Activated naive CD4-positive, alpha-beta T cell treated with anti-CD3 and anti-CD28 coated beads, Interleukin-2, amount 50 U/mL, for 16 hours (primary cell): ENCODE results near the gene GNAT3.

Experiments
- DNase-seq: peaks from one replicate; pipeline ENCODE4 v3.0.0-alpha.2; 2020

The GNAT3 gene

DNA sequence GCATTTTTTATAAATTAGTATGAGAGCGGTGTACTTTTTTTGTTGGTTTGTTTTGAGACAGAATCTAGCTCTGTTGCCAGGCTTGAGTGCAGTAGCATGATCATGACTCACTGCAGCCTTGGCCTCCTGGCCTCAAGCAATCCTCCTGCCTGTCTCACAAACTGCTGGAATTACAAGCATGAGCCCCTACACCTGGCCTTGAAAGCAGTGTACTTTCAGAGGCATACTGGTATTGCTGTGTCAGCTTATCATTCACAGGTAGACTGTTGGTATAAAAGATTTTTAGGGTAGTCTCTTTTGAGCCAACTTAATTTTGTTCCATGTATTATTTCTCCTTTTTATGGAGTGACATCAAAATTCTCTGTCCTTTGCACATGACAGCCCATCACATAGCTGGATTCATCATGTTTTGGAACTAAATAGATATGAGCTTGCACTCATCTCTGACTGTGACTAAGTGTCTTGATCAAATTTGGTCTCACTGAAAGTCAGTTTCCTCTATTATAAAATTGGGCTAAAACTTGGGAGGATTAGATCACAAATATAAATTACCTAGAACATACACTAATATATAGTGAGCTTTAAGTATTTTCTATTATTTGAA is 12.4 kb downstream of the GNAT3 start:
- DNase-seq: no peak

- no peak for DNase-seq
These were observed 13.1 kb downstream of the GNAT3 start for GRCh38 chr7:80498481-80499349.

- DNase-seq: no peak
These were observed 15.3 kb downstream of the GNAT3 start for GRCh38 chr7:80496586-80496985.

DNA sequence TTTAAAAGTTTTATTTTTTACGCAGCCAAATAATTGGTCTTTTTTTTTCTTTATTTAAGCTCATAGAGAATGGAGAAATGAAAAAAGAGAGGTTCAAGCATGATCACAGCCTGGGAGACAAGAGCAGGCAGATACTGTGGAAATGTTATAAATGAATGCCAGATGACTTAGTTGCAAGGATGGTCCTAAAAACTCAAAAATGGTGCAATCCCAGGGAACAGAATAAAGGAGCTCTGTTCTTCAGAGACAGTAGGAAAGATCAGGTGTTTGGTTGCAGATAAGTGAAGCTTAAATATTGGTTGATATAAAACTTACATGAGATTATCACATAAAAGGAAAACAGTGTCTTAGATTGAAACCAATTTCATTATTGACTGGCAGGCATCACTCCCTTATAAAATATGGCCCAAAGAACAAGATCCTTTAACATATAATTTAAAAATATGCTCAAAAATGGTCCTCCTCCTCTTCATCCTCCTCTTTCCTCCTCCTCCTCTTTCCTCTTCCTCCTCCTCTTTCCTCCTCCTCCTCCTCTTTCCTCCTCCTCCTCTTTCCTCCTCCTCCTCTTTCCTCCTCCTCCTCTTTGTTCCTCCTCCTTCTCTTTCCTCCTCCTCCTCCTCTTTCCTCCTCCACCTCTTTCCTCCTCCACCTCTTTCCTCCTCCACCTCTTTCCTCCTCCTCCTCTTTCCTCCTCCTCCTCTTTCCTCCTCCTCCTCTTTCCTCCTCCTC is 18.6 kb downstream of the GNAT3 start:
- DNase-seq: no peak

GRCh38 chr7:80491462-80491861 is 20.4 kb downstream of the GNAT3 start:
- DNase-seq: no peak

DNA sequence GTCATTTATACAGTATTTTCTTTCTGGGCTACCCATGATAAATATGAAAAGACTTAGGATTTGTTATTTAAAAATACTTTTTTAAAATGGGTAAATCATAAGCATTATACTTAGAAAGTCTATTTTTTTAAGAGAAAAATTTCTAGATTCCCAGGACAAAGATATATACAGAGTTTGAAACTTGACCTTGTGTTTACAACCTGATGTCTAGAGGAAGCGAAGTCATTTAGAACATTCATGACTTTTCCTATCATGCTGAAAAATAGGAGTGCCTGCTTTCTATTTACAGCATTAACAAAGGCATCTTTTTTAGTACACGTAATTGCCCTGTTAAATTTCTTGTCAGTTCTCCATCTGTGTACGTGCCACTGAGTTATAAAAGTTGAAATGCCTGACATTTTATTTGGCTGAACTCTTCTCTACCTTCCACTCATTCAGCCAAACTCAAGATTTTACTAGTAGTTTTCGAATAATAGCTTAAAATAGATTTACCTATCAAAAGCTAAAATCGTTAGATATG is 23.0 kb downstream of the GNAT3 start:
- no peak for DNase-seq

DNA sequence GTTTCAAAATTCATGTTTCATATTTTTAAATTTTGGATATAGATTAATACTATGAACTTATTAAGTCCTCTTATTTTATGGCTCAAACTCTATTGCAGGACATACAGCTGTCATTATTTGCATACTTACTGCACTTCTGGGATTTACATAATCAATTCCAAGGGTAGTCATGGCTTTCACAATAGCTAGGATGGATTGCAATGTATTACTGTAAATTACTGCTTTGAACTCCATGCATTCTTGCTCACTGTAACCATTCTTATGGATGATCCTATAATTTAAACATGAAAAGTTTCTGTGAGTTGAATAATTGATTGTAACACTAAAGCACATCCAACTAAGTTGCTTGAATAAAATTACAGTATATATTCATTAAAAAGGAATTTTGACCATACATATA is 23.5 kb downstream of the GNAT3 start:
- DNase-seq: no peak

DNA sequence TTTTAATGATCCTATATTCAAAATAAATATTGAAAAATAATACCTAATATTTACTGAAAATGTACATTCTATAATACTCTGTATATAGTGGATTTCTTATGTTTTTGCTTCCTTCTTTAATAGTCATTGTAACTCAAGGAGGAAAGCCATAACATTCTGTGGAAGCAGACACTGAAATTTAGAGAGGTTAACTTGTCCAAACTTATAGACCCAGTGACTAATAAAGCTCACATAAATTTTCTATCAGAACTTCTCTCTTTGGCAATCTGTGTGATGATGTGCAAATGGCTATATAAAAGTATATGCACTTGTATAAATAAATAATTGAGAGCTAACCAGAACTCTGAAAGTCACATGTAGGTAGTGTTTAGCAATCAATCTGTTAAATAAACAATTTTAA is 26.1 kb downstream of the GNAT3 start:
- DNase-seq: no peak

DNA sequence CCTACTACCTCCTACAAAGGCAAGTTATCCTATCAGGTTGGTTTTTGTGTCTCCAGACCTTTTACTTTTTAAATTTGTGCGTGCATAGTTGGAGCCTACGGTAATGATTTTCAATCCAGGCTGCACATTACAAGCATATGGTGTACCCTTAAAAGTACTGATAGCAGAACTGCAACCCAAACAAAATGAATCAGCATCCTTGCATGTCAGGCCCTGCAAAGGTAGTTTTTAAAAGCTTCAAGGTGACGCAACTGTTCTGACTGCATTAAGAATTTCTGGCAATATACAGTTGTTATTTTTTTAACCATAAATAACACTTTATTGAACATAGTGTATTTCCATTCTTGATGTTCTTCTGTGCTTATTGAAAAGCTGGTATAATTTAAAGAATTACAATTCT is 28.9 kb downstream of the GNAT3 start:
- no peak for DNase-seq

GRCh38 chr7:80481196-80481884 is 30.5 kb downstream of the GNAT3 start:
- DNase-seq: no peak

DNA sequence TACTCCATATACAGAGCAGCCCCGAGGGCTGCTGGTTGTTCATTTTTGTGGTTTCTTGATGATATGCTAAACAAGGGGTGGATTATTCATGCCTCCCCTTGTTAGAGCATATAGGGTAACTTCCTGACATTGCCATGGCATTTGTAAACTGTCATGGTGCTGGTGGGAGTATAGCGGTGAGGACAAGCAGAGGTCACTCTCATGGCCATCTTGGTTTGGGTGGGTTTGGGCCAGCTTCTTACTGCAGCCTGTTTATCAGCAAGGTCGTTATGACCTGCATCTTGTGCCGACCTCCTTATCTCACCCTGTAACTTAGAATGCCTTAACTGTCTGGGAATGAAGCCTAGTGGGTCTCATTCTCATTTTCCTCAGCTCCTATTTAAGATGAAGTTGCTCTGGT is 31.3 kb downstream of the GNAT3 start:
- no peak for DNase-seq

GRCh38 chr7:80478683-80479082 is 33.2 kb downstream of the GNAT3 start:
- DNase-seq: no peak

- no peak for DNase-seq
These were observed 35.8 kb downstream of the GNAT3 start for GRCh38 chr7:80476035-80476434.

- no peak for DNase-seq
These were observed 36.5 kb downstream of the GNAT3 start for GRCh38 chr7:80475383-80475782.

DNA sequence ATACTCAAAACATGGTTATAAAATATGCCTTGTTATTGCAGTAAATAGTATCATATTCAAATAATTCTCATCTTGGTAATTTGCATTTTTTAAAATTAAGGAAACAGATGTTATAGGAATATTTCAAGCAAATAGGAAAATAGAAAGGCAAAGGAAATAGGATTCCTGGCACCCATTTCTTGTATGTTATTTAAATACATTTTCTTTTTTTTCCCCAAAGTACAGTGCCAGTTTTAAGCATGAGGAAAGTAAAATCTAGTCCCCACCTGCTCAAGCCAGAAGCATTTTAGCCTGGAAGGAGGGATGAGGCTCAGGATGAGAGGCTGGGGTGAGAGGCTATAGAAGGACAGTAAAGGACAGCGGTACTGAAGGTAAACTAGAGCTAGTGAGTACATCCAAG is 38.1 kb downstream of the GNAT3 start:
- no peak for DNase-seq

DNA sequence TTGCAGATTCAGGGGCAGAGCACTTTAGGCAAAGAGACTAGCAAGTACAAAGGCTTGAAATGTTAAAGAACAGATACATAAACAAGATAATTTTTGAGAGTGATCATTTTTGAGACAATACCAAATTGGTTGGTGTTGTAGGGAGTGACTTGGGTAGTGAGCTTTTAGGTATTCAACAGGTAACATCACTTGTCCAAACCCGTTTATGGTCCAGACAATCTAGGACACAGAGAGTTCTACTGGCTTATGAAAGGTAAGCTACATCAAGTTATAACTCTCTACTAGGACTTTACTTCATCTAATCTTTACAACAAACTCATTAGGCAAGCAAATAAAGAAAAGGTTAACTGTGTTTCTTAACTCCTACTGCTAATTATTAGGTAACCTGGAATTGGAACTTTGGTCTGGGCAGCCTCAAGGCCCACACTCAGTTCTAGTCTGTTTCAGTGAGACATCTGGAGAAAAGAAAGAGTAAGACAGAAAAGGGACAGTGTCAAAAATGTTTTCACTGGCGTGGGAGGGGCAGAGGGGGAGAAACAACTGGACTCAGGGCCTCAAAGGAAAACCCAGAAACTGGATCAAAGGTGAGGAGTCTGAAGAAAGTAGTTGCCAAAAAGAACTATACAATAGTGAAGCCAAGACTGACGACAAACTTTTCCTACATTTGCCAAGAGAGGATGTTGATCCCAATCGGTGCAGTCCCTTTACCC is 39.2 kb downstream of the GNAT3 start:
- DNase-seq: no peak

DNA sequence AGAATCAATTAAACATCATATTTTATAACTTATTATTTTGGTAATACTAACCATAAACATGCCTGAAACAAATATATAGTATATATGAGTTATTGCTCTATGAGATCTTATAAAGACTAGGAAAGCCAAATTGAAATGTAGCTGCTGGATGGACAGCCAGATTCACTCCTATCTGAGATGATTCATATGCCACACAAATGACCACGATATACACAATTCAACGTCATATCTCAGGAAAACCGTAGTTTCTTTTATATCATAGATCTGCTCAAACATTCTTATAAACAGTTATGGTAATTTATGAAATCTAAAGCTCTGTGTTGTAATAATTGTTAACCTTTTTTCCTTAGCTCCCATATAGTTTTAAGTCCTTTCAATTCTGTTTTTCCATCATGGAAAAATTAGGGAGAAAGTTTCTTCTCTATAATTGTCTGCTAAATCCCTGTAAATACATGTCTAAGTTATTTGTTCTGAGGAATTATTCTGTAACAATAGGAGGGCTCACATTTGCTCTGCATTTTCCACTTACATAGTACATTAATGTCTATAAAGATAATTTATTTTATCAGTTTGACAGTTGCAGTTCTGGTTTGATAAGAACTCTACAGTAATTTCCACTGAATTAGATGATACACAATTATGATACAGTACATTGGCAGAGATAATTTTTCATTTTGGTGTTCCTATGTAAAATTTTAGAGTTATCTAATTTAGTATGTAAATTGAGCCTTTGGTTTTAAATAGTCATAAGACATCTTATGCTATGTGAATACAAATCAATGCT is 42.7 kb downstream of the GNAT3 start:
- no peak for DNase-seq

GRCh38 chr7:80467069-80467468 is 44.8 kb downstream of the GNAT3 start:
- DNase-seq: no peak

- DNase-seq: no peak
These were observed 45.2 kb downstream of the GNAT3 start for GRCh38 chr7:80466636-80467035.

DNA sequence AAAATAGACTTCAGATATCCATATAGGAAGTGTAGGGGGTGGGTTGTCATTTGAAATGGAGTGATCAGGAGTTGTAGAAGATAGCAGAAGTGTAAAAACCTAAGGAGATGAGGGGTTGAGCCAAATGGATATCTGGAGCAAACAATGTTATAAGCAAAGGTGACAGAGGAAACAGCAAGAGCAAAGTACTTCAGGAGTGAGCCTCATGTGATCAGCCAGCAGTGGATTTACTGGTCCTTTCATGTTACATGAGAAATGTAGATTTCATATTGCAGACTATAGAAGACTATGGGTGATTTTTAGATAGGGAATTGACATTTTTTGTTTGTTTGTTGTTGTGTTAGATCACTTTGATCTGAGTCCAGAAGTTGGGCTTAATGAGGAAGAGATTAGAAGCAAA is 47.7 kb downstream of the GNAT3 start:
- no peak for DNase-seq

GRCh38 chr7:80463272-80463920 is 48.5 kb downstream of the GNAT3 start:
- no peak for DNase-seq
